GM18867 (cell line): ENCODE results near the gene DYNC1H1.

Source experiments
- ATAC-seq: cut with Tn5 transposase; IDR thresholded peaks from one replicate; pipeline ENCODE4 v1.9.1; 2021; ENCODE audit warnings: mild to moderate bottlenecking, moderate library complexity; ENCODE audit not compliant: unreplicated experiment

The DYNC1H1 gene

GRCh38 chr14:102033241-102033640, 68.9 kb downstream of the DYNC1H1 start:
- no peak for ATAC-seq

- no peak for ATAC-seq
These were observed 69.9 kb downstream of the DYNC1H1 start for GRCh38 chr14:102034301-102034700.

- no peak for ATAC-seq
These were observed 71.5 kb downstream of the DYNC1H1 start for GRCh38 chr14:102035914-102036313.

- ATAC-seq: no peak
These were observed 73.3 kb downstream of the DYNC1H1 start for GRCh38 chr14:102037686-102038085.

GRCh38 chr14:102039157-102039556, 74.8 kb downstream of the DYNC1H1 start:
- no peak for ATAC-seq

- no peak for ATAC-seq
These were observed 75.8 kb downstream of the DYNC1H1 start for GRCh38 chr14:102040153-102040552.

GRCh38 chr14:102042699-102043098, 78.3 kb downstream of the DYNC1H1 start:
- ATAC-seq: no peak

- no peak for ATAC-seq
These were observed 79.1 kb downstream of the DYNC1H1 start for GRCh38 chr14:102043251-102044025.

- no peak for ATAC-seq
These were observed 80.2 kb downstream of the DYNC1H1 start for GRCh38 chr14:102044566-102044965.

GRCh38 chr14:102046337-102047278, 82.2 kb downstream of the DYNC1H1 start:
- no peak for ATAC-seq

GRCh38 chr14:102047808-102048540, 83.6 kb downstream of the DYNC1H1 start:
- no peak for ATAC-seq

- ATAC-seq: no peak
These were observed 85.1 kb downstream of the DYNC1H1 start for GRCh38 chr14:102049258-102050025.

GRCh38 chr14:102050026-102050405, 85.6 kb downstream of the DYNC1H1 start:
- no peak for ATAC-seq

GRCh38 chr14:102050625-102051024, 86.3 kb downstream of the DYNC1H1 start:
- no peak for ATAC-seq

- no peak for ATAC-seq
These were observed 88.1 kb downstream of the DYNC1H1 start for GRCh38 chr14:102052522-102052921.

- no peak for ATAC-seq
These were observed 91.0 kb downstream of the DYNC1H1 start for GRCh38 chr14:102055181-102055901.

GRCh38 chr14:102056694-102057442, 92.5 kb downstream of the DYNC1H1 start:
- no peak for ATAC-seq

GRCh38 chr14:102057480-102058114, 93.2 kb downstream of the DYNC1H1 start:
- no peak for ATAC-seq

GRCh38 chr14:102058146-102058545, 93.8 kb downstream of the DYNC1H1 start:
- no peak for ATAC-seq
